B cell (primary cell): ENCODE measurements around the gene IL1RAPL1. TPM values are rescaled to one million over a fixed set of nuclear protein-coding genes. Genes with fewer than 3 reads are reported as not detected.

Experiments
- ATAC-seq: fragments of 200-7000 bp; cut with Tn5 transposase; one replicate; pipeline ENCODE4 v1.10.0; 2021; ENCODE audit warnings: low read depth, mild to moderate bottlenecking, moderate number of reproducible peaks, moderate library complexity
- CTCF ChIA-PET: fragments of 350-600 bp; sonication (Branson Sonifier 250); formaldehyde crosslinking; loops from one replicate; lab custom pipeline; 2021; ENCODE audit warnings: antibody characterized with exemption, inconsistent platforms; lab: Charles Lee
- POLR2A ChIA-PET: fragments of 350-600 bp; sonication (Branson Sonifier 250); formaldehyde crosslinking; loops from one replicate; lab custom pipeline; 2021; ENCODE audit warnings: antibody characterized with exemption; lab: Charles Lee
- DNase-seq: peaks from one replicate; pipeline ENCODE4 v3.0.0; 2013
- H2AFZ ChIP-seq: 2 replicates; pipeline ENCODE4 v1.6.1; 2012; ENCODE audit warnings: mild to moderate bottlenecking, low read depth, low read length; ENCODE audit not compliant: insufficient read depth, poor library complexity, severe bottlenecking
- H3K27ac ChIP-seq, 2 donors: 1 replicate in 1 of 2; 2 replicates in 1 of 2; pipeline ENCODE4 v1.5.1; 2012 to 2013; ENCODE audit warnings: low read length in 2 of 2, mild to moderate bottlenecking in 2 of 2, moderate library complexity in 1 of 2
- H3K27me3 ChIP-seq, 4 experiments: fragments of 200-600 bp in 1 of 4; sonication (generic) in 1 of 4; replicated peaks in 1 of 4; 1 replicate in 2 of 4; 2 replicates in 2 of 4; pipeline versions ENCODE4 v1.6.1 to v1.7.0; 2013 to 2016; ENCODE audit warnings: low read length in 3 of 4, mild to moderate bottlenecking in 2 of 4, mixed read lengths in 1 of 4, moderate library complexity in 1 of 4; ENCODE audit not compliant: insufficient read depth in 4 of 4, control insufficient read depth in 3 of 4; ENCODE audit errors: control extremely low read depth in 1 of 4
- H3K36me3 ChIP-seq, 2 experiments: replicated peaks in 1 of 2; 1 replicate in 1 of 2; 2 replicates in 1 of 2; pipeline versions ENCODE4 v1.6.1 to v1.7.1; 2013; ENCODE audit warnings: low read length in 1 of 2; ENCODE audit not compliant: insufficient read depth in 2 of 2, control insufficient read depth in 1 of 2; ENCODE audit errors: control extremely low read depth in 1 of 2, extremely low read depth in 1 of 2
- H3K4me1 ChIP-seq, 2 donors: fragments of 200-600 bp in 1 of 2; sonication (generic) in 1 of 2; 1 replicate in 1 of 2; 2 replicates in 1 of 2; pipeline versions ENCODE4 v1.5.1 to v1.6.1; 2013 to 2017; ENCODE audit warnings: low read length in 2 of 2; ENCODE audit not compliant: control insufficient read depth in 2 of 2, insufficient read depth in 2 of 2
- H3K4me2 ChIP-seq: replicated peaks from 2 replicates; pipeline ENCODE3; 2012; ENCODE audit warnings: mild to moderate bottlenecking, low read depth, low read length; ENCODE audit not compliant: poor library complexity, severe bottlenecking
- H3K4me3 ChIP-seq, 5 experiments: fragments of 200-600 bp in 1 of 5; sonication (generic) in 1 of 5; 1 replicate in 3 of 5; 2 replicates in 2 of 5; pipeline versions ENCODE4 v1.5.1 to v1.7.0; 2011 to 2016; ENCODE audit warnings: low read length in 4 of 5, mild to moderate bottlenecking in 4 of 5, low read depth in 2 of 5, control low read depth in 1 of 5, moderate library complexity in 1 of 5; ENCODE audit not compliant: insufficient read depth in 1 of 5; ENCODE audit errors: control extremely low read depth in 1 of 5, extremely low read depth in 1 of 5
- H3K79me2 ChIP-seq: fragments of 200-600 bp; sonication (generic); one replicate; pipeline ENCODE4 v1.6.0; 2016; ENCODE audit warnings: low read length; ENCODE audit not compliant: control insufficient read depth, insufficient read depth
- H3K9ac ChIP-seq: fragments of 200-600 bp; sonication (generic); 2 replicates; pipeline ENCODE4 v1.6.1; 2017; ENCODE audit warnings: mild to moderate bottlenecking, low read length, moderate library complexity
- H3K9me3 ChIP-seq, 3 donors: one replicate each; pipeline versions ENCODE4 v1.6.1 to v1.7.1; 2013; ENCODE audit warnings: low read length in 2 of 3; ENCODE audit not compliant: control insufficient read depth in 2 of 3, insufficient read depth in 1 of 3; ENCODE audit errors: control extremely low read depth in 1 of 3
- H4K20me1 ChIP-seq: 2 replicates; pipeline ENCODE4 v1.6.0; 2012; ENCODE audit warnings: mild to moderate bottlenecking, low read length; ENCODE audit not compliant: insufficient read depth, control insufficient read depth, poor library complexity, severe bottlenecking
- H3K27ac Mint-ChIP-seq: one replicate; pipeline ENCODE4 v1.8.0; 2021; ENCODE audit warnings: mixed read lengths
- H3K27me3 Mint-ChIP-seq: one replicate; pipeline ENCODE4 v1.8.0; 2021; ENCODE audit warnings: mixed read lengths
- H3K4me1 Mint-ChIP-seq: one replicate; pipeline ENCODE4 v1.8.0; 2021; ENCODE audit warnings: mixed read lengths
- H3K4me3 Mint-ChIP-seq: one replicate; pipeline ENCODE4 v1.8.0; 2021; ENCODE audit warnings: mixed read lengths
- H3K9me3 Mint-ChIP-seq: one replicate; pipeline ENCODE4 v1.8.0; 2022; ENCODE audit warnings: mixed read lengths; ENCODE audit not compliant: insufficient read depth
- CTCF ChIP-seq: fragments of 200-600 bp; IDR thresholded peaks from one replicate; pipeline ENCODE4 v1.8.0; 2022; ENCODE audit warnings: antibody characterized with exemption, mild to moderate bottlenecking
- EZH2 ChIP-seq: IDR thresholded peaks from 2 replicates; pipeline ENCODE4 v1.6.1; 2012; ENCODE audit warnings: borderline replicate concordance, low read depth, mild to moderate bottlenecking, moderate library complexity, low read length; ENCODE audit not compliant: insufficient read depth, poor library complexity, severe bottlenecking
- WGBS: methylation state at CpG from one replicate; pipeline ENCODE4 v1.1.5; 2013; ENCODE audit warnings: missing lambda C conversion rate; ENCODE audit not compliant: insufficient coverage; 5-methylcytosine and 5-hydroxymethylcytosine counted together
- intact Hi-C: fragments of 100-400 bp; cut with micrococcal nuclease; formaldehyde crosslinking; loops from one replicate; pipeline ENCODE4 v1.10.0; 2022
- polyA plus RNA-seq: library from polyadenylated mRNA; depleted of rRNA; stranded (reverse); fragments of >200 nt; gene quantifications from 2 replicates; pipeline ENCODE4 v1.2.3, GENCODE V29; 2012
- total RNA-seq, 2 donors: library from RNA; stranded (reverse); fragments of 120-200 nt in 1 of 2; gene quantifications; 1 replicate in 1 of 2; 2 replicates in 1 of 2; pipeline versions ENCODE4 v1.2.3 to v1.2.4, GENCODE V29; 2013 to 2022

IL1RAPL1 gene
- total and polyA plus RNA-seq, 2 donors (not counting 1 experiment from before 2014, with no cell fraction given), result not detected

- Mint-ChIP-seq H3K4me3 (no peak overlapping the region), H3K9me3 (no peaks in the 10 kb centered on the region), H3K4me1 (peaks cover 5% of the 10 kb centered on the region), H3K27ac (no peak overlapping the region), H3K27me3 (no peaks in the 10 kb centered on the region)
- Histone ChIP-seq H3K9me3 (no peaks in the 10 kb centered on the region), H3K27me3 (no peaks in the 10 kb centered on the region), H3K9ac (no peak overlapping the region), H2AFZ (no peak overlapping the region), H3K4me1 (no peaks in the 10 kb centered on the region), H3K4me2 (no peak overlapping the region), H4K20me1 (no peaks in the 10 kb centered on the region), H3K4me3 (no peak overlapping the region), H3K79me2 (no peaks in the 10 kb centered on the region), H3K36me3 (no peaks in the 10 kb centered on the region), H3K27ac (no peak overlapping the region)
- intact Hi-C loops, result no loop called here
- no peak for TF ChIP-seq CTCF
- no peak for TF ChIP-seq EZH2
- ChIA-PET CTCF (no interaction called here), POLR2A (no interaction called here)
- no CpG with 5 or more reads among the region's 1 CpG for WGBS
- no peak for ATAC-seq
- no peak for DNase-seq
Observed at GRCh38 chrX:29487714-29488113, 900.5 kb downstream of the IL1RAPL1 start.

DNA sequence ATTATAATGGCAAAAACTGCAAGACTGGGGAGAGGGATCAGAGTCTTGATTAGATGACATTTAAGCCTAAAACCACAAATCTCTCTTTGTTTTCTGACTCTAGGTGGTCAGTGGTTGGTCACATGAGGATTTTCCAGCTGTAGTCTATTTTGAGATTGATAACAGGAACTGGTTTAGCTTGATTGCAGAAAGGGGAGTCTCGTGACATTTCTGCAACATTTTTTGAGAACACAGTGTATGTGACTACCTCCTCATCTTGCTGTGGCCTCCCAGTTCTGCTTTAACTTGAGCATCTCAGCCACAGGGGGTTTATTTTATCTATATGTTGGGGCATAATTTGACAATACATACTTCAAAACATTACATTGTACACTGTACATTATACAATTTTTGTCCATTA, 901.7 kb downstream of the IL1RAPL1 start:
- Histone ChIP-seq H2AFZ (no peak overlapping the region), H3K27ac (no peak overlapping the region), H3K4me2 (no peak overlapping the region), H3K79me2 (no peaks in the 10 kb centered on the region), H3K27me3 (no peaks in the 10 kb centered on the region), H3K9me3 (no peaks in the 10 kb centered on the region), H3K4me1 (no peaks in the 10 kb centered on the region), H3K9ac (no peak overlapping the region), H3K36me3 (no peaks in the 10 kb centered on the region), H4K20me1 (no peaks in the 10 kb centered on the region), H3K4me3 (no peak overlapping the region)
- TF ChIP-seq EZH2 (no peak), CTCF (no peak)
- Mint-ChIP-seq H3K27me3 (no peaks in the 10 kb centered on the region), H3K4me3 (no peak overlapping the region), H3K27ac (no peak overlapping the region), H3K4me1 (peaks cover 5% of the 10 kb centered on the region), H3K9me3 (no peaks in the 10 kb centered on the region)
- no peak for ATAC-seq
- ChIA-PET CTCF (no interaction called here), POLR2A (no interaction called here)
- intact Hi-C loops, result no loop called here
- DNase-seq, result no peak
- no CpG with 5 or more reads among the region's 1 CpG for WGBS
